Measurements from ENCODE around the gene HELZ. TPM values are rescaled to one million over a fixed set of nuclear protein-coding genes. Genes with fewer than 3 reads are reported as not detected.
"Not testable (repeated sequence)": the region's sequence is repeated elsewhere in the genome, so short reads cannot be mapped to it uniquely, and the experiment has no call there.

HELZ gene
- polyA plus RNA-seq, 3 donors, result 2.9 to 9.1 (median 8.4) TPM

GRCh38 chr17:67111808-67112207, 133.2 kb downstream of the HELZ start:
- no peak overlapping the region for H3K27ac ChIP-seq (ENCODE audit: low read depth, low read length)
- WGBS, 3 donors, result 45 to 87% (median 86%) methylated on average over 1 of the region's 1 CpG

GRCh38 chr17:67111327-67111726, 133.7 kb downstream of the HELZ start:
- no peak overlapping the region for H3K27ac ChIP-seq (ENCODE audit: low read depth, low read length)
- WGBS, 3 donors, result 92 to 94% (median 92%) methylated on average over 2 of the region's 2 CpGs

- WGBS, 3 donors, result 58 to 96% (median 91%) methylated on average over 3 of the region's 3 CpGs
- no peak overlapping the region for H3K27ac ChIP-seq (ENCODE audit: low read depth, low read length)
Observed at GRCh38 chr17:67110619-67111018, 134.4 kb downstream of the HELZ start.

- no peak overlapping the region for H3K27ac ChIP-seq (ENCODE audit: low read depth, low read length)
- WGBS, 3 donors, result 75 to 79% (median 77%) methylated on average over 5 of the region's 5 CpGs
Observed at GRCh38 chr17:67109111-67109510, 135.9 kb downstream of the HELZ start.

GRCh38 chr17:67107811-67108775, 136.9 kb downstream of the HELZ start:
- WGBS, 3 donors, result 92 to 93% (median 93%) methylated on average over 13 of the region's 13 CpGs

GRCh38 chr17:67107171-67107570, 137.8 kb downstream of the HELZ start:
- WGBS, 3 donors, result 96 to 98% (median 98%) methylated on average over 5 of the region's 5 CpGs
- H3K27ac ChIP-seq (ENCODE audit: low read depth, low read length), result no peak overlapping the region

More at GRCh38 chr17:67107811-67108775, 136.9 kb downstream of the HELZ start:
- no peak overlapping the region for H3K27ac ChIP-seq (ENCODE audit: low read depth, low read length)

- no peak overlapping the region for H3K27ac ChIP-seq (ENCODE audit: low read depth, low read length)
Observed at GRCh38 chr17:67105213-67105612, 139.8 kb downstream of the HELZ start.

GRCh38 chr17:67104641-67105040, 140.4 kb downstream of the HELZ start:
- 93 to 98% (median 95%) methylated on average over 7 of the region's 7 CpGs for WGBS, 3 donors
- not testable (repeated sequence) for H3K27ac ChIP-seq (ENCODE audit: low read depth, low read length)

GRCh38 chr17:67098006-67098405, 147.0 kb downstream of the HELZ start:
- WGBS, 3 donors, result 91 to 95% (median 91%) methylated on average over 1 of the region's 1 CpG
- H3K27ac ChIP-seq (ENCODE audit: low read depth, low read length), result no peak overlapping the region

- WGBS, 3 donors, result 94 to 100% (median 98%) methylated on average over 1 of the region's 1 CpG
- no peak overlapping the region for H3K27ac ChIP-seq (ENCODE audit: low read depth, low read length)
Observed at GRCh38 chr17:67096609-67097008, 148.4 kb downstream of the HELZ start.

GRCh38 chr17:67095803-67096202, 149.2 kb downstream of the HELZ start:
- 95 to 100% (median 95%) methylated on average over 1 of the region's 1 CpG for WGBS, 3 donors
- H3K27ac ChIP-seq (ENCODE audit: low read depth, low read length), result no peak overlapping the region

- not testable (repeated sequence) for H3K27ac ChIP-seq (ENCODE audit: low read depth, low read length)
- 24 to 79% (median 45%) methylated on average over 1 of the region's 1 CpG for WGBS, 3 donors
Observed at GRCh38 chr17:67095291-67095690, 149.7 kb downstream of the HELZ start.

- H3K27ac ChIP-seq (ENCODE audit: low read depth, low read length), result no peak overlapping the region
- WGBS, 3 donors, result 77 to 84% (median 78%) methylated on average over 2 of the region's 2 CpGs
Observed at GRCh38 chr17:67093348-67093747, 151.6 kb downstream of the HELZ start.

- not testable (repeated sequence) for H3K27ac ChIP-seq (ENCODE audit: low read depth, low read length)
- WGBS, 3 donors, result 82 to 88% (median 84%) methylated on average over 7 of the region's 7 CpGs
Observed at GRCh38 chr17:67092710-67093109, 152.3 kb downstream of the HELZ start.

GRCh38 chr17:67092291-67092690, 152.7 kb downstream of the HELZ start:
- WGBS, 3 donors, result 85 to 93% (median 89%) methylated on average over 5 of the region's 5 CpGs
- H3K27ac ChIP-seq (ENCODE audit: low read depth, low read length), result no peak overlapping the region

GRCh38 chr17:67090341-67090740, 154.7 kb downstream of the HELZ start:
- H3K27ac ChIP-seq (ENCODE audit: low read depth, low read length), result no peak overlapping the region

GRCh38 chr17:67088639-67089038, 156.4 kb downstream of the HELZ start:
- 94 to 98% (median 98%) methylated on average over 3 of the region's 3 CpGs for WGBS, 3 donors
- H3K27ac ChIP-seq (ENCODE audit: low read depth, low read length), result no peak overlapping the region

- no peak overlapping the region for H3K27ac ChIP-seq (ENCODE audit: low read depth, low read length)
- WGBS, 3 donors, result 81 to 92% (median 84%) methylated on average over 3 of the region's 3 CpGs
Observed at GRCh38 chr17:67085406-67085805, 159.6 kb downstream of the HELZ start.

- H3K27ac ChIP-seq (ENCODE audit: low read depth, low read length), result no peak overlapping the region
- 58 to 67% (median 60%) methylated on average over 1 of the region's 1 CpG for WGBS, 3 donors
Observed at GRCh38 chr17:67082107-67082506, 162.9 kb downstream of the HELZ start.

- 93 to 96% (median 95%) methylated on average over 2 of the region's 2 CpGs for WGBS, 3 donors
- H3K27ac ChIP-seq (ENCODE audit: low read depth, low read length), result no peak overlapping the region
Observed at GRCh38 chr17:67080804-67081203, 164.2 kb downstream of the HELZ start.

All from adipose tissue (tissue), 3 donors.